Kidney epithelial cell (primary cell): ENCODE results near the gene OPRL1. TPM values are rescaled to one million over a fixed set of nuclear protein-coding genes. Genes with fewer than 3 reads are reported as not detected.

Experiments used
- DNase-seq: peaks from one replicate; pipeline ENCODE4 v3.0.0-alpha.2; 2010; ENCODE audit warnings: low read depth
- H3K27me3 ChIP-seq: 2 replicates; pipeline ENCODE4 v1.6.0; 2011; ENCODE audit warnings: low read length; ENCODE audit not compliant: control insufficient read depth, insufficient read depth
- H3K36me3 ChIP-seq: 2 replicates; pipeline ENCODE4 v1.5.1; 2011; ENCODE audit warnings: low read length; ENCODE audit not compliant: control insufficient read depth, insufficient read depth
- H3K4me3 ChIP-seq: 2 replicates; pipeline ENCODE4 v1.5.1; 2011; ENCODE audit warnings: low read depth, mild to moderate bottlenecking, control low read depth, low read length
- CTCF ChIP-seq: IDR thresholded peaks from 2 replicates; pipeline ENCODE4 v1.5.1; 2011; ENCODE audit warnings: mild to moderate bottlenecking, moderate library complexity, low read length, control low read depth, inconsistent platforms; ENCODE audit not compliant: insufficient read depth, poor library complexity, severe bottlenecking
- total RNA-seq: library from RNA; depleted of rRNA; stranded (reverse); fragments of >200 nt; gene quantifications from 2 replicates; pipeline ENCODE4 v1.2.3, GENCODE V29; 2015

Gene OPRL1
- total RNA-seq, 1 donor from 2014 or later: 0.21 TPM

DNA sequence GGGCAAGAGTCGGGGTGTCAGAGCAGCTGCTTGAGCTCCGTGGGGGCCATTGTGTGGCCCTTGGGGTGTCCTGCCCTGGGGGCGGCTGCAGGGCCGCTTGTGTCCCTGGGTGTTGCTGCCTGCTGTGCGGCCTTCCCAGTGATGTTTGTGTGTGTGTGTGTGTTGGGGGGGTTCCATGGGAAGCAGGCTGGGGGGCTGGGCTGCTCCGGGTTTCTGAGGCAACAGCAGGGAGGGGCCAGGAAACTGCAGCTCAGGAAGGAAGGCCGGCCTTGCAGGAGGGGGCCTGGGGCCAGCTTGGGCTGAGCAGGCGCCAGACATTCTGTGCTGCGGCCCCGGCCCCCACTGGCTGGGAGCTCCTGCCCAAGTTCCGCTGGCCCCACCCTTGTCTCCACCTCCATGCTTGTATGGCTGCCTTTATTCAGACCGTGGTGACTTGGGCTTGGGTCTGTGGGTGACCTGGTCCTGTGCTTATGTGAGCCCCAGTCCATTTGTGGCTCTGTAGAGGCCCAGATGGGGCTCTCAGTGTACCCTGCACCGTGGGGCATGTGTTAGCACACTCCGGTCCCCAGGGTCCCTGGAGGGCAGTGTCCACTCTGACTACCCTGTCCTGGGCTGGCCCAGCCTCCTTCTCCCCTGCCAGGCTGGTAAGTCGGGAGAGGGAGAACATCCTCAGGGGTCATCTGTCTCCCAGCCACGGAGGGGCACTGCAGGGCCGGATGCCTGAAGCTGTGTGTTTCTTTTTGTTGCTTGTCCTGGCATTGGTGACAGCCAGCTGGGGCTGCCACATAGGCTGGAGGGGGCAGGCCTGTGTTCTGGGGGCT, 25.8 kb upstream of the OPRL1 start:
- H3K27me3 ChIP-seq: peaks cover 44% of the 10 kb centered on the region
- TF ChIP-seq CTCF: peak; percentile 39
- H3K36me3 ChIP-seq: no peaks in the 10 kb centered on the region
- H3K4me3 ChIP-seq: no peak overlapping the region
- no peak for DNase-seq

DNA sequence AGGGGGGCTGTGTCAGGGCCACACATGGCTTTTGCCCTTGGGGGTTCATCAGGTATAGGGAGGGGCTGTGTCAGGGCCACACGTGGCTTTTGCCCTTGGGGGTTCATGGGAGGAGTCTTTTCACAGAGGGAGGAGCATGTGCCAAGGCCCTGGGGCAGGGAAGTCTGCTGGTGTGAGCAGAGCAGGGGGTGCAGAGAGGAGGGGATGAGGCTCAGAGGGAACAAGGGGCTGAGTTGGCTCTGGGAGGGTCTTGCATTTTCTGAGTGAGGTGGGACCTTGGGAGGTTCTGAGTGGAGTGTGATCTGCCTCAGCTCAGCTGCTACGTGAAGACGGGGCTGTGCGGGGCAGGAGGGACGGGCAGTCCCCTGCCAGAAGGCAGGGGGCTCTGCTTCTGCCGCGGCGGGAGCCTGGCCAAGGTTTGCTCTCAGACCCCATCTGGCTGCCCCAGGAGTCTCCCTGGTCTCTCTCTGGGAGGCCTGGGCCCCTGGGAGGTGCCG, 24.4 kb upstream of the OPRL1 start:
- no peak overlapping the region for H3K4me3 ChIP-seq
- no peaks in the 10 kb centered on the region for H3K36me3 ChIP-seq
- DNase-seq: no peak
- H3K27me3 ChIP-seq: peaks cover 34% of the 10 kb centered on the region
- TF ChIP-seq CTCF: no peak

DNA sequence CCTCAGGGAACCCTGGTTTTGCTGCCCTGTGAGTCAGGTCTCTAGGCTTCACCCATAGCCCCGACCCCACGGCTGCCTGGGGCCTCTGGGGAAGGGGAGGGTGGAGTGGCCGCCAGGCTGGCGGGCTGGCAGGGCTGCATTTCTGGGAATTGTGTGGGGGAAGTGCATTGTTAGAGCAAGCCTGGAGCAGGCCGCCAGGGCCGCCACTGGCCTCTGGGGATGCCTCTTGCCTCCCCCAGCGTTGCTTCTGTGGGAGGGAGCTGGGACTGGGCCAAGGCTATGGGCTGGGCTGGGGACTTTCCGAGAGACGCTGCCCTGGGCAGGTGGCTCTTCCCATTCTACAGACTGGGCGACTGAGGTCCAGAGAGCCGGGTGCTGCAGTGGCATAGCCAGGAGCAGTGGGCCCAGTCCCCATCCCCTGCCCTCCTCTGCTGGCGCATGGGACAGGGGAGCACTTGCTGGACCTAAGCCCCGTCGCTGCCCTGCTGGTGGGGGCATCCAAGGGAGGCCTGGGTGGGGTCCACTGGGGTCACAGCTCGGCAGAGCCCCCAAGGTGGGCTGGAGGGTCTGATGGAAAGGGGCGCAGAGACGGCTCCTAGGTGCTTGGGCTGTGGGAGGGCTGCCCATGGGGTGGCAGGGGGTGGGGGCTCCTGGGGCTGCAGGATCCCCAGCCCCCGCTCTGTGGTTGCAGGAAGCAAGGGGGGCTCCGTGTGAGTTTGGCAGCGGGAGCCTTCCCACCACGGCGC, 23.8 kb upstream of the OPRL1 start:
- Histone ChIP-seq H3K27me3 (peaks cover 29% of the 10 kb centered on the region), H3K36me3 (no peaks in the 10 kb centered on the region), H3K4me3 (no peak overlapping the region)
- TF ChIP-seq CTCF: no peak
- DNase-seq: no peak

DNA sequence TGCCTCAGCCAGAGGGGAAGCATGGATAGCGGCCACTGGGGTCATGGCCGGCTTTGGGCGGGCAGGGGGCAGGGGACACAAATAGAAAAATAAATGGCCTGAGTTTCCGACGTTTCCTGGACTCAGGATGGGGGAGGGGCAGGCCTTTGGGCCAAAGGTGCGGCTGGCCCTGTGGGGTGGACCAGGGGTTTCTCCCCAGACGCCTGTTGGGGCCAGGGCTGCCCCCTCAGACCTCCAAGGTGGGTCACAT, 23.3 kb upstream of the OPRL1 start:
- H3K27me3 ChIP-seq: peaks cover 24% of the 10 kb centered on the region
- no peaks in the 10 kb centered on the region for H3K36me3 ChIP-seq
- H3K4me3 ChIP-seq: no peak overlapping the region
- no peak for TF ChIP-seq CTCF
- no peak for DNase-seq

- peaks cover 20% of the 10 kb centered on the region for H3K27me3 ChIP-seq
- no peaks in the 10 kb centered on the region for H3K36me3 ChIP-seq
- no peak overlapping the region for H3K4me3 ChIP-seq
- no peak for TF ChIP-seq CTCF
- no peak for DNase-seq
Observed at GRCh38 chr20:64056889-64057627, 22.8 kb upstream of the OPRL1 start.
